Progenitor cell of endocrine pancreas (in vitro differentiated cells): Measurements from ENCODE around the gene NFIB. TPM values are rescaled to one million over a fixed set of nuclear protein-coding genes. Genes with fewer than 3 reads are reported as not detected.

Source experiments
- DNase-seq: peaks from one replicate; pipeline ENCODE4 v3.0.0; 2021; ENCODE audit warnings: low spot score; ENCODE audit not compliant: unreplicated experiment
- H3K27ac Mint-ChIP-seq: 2 replicates; pipeline ENCODE4 v1.8.0; 2021; ENCODE audit warnings: mild to moderate bottlenecking, moderate library complexity, mixed read lengths
- H3K27me3 Mint-ChIP-seq: 2 replicates; pipeline ENCODE4 v1.8.0; 2021; ENCODE audit warnings: mixed read lengths
- H3K36me3 Mint-ChIP-seq: 2 replicates; pipeline ENCODE4 v1.8.0; 2022; ENCODE audit warnings: mixed read lengths; ENCODE audit not compliant: insufficient read depth
- H3K4me1 Mint-ChIP-seq: 2 replicates; pipeline ENCODE4 v1.8.0; 2021; ENCODE audit warnings: low read depth, mixed read lengths
- H3K4me3 Mint-ChIP-seq: 2 replicates; pipeline ENCODE4 v1.8.0; 2021; ENCODE audit warnings: low read depth, mild to moderate bottlenecking, moderate library complexity, mixed read lengths
- H3K9me3 Mint-ChIP-seq: 2 replicates; pipeline ENCODE4 v1.8.0; 2021; ENCODE audit warnings: low read depth, mixed read lengths
- total RNA-seq: library from RNA; stranded (reverse); gene quantifications from 2 replicates; pipeline ENCODE4 v1.2.1, GENCODE V29; 2021
- TF ChIP-seq, protein P1 (sequence below): fragments of 200-600 bp; sonication (generic); IDR thresholded peaks from one replicate; pipeline ENCODE4 v1.5.0; 2021; ENCODE audit warnings: antibody characterized with exemption, mild to moderate bottlenecking; ENCODE audit not compliant: unreplicated experiment

Gene NFIB
- total RNA-seq, 1 donor from 2014 or later: 15.5 TPM

DNA sequence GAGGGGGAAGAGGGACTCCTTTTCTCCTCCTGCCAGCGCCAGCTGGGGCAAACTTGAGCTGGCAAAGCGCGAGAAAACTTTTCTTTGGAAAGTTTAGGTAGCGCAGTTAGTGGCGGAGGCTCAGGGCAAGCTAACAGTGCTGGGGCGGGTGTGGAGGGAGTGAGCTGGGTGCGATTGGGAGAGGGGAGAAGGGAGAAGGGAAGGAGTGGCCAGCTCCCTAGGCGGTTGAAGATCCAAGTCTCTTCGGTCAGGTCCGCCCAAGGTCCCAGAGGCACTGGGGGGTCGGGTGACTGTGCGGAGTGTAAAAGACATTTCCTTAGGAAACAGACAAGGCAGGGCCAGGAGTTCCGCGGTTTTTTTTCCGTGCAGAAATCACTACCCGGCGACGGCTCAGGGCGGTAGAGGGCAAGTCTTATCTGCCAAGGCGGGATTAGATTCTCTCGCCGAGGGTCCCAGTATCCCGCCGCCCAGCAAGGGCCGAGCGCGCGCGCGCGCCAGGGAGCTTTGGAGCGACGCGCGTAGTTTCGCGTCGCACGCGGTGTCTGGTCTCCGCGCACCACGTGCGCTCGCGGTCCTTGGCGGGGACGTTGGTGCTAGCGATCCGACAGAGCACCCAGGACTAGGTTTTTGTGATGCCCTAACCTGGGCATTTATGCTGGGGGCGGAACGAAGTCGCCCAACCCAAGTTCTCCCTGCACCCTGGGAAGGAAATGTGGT is 33.6 kb upstream of the NFIB start:
- H3K36me3 Mint-ChIP-seq: no peaks in the 10 kb centered on the region
- no peaks in the 10 kb centered on the region for H3K9me3 Mint-ChIP-seq
- TF ChIP-seq, protein P1, sequence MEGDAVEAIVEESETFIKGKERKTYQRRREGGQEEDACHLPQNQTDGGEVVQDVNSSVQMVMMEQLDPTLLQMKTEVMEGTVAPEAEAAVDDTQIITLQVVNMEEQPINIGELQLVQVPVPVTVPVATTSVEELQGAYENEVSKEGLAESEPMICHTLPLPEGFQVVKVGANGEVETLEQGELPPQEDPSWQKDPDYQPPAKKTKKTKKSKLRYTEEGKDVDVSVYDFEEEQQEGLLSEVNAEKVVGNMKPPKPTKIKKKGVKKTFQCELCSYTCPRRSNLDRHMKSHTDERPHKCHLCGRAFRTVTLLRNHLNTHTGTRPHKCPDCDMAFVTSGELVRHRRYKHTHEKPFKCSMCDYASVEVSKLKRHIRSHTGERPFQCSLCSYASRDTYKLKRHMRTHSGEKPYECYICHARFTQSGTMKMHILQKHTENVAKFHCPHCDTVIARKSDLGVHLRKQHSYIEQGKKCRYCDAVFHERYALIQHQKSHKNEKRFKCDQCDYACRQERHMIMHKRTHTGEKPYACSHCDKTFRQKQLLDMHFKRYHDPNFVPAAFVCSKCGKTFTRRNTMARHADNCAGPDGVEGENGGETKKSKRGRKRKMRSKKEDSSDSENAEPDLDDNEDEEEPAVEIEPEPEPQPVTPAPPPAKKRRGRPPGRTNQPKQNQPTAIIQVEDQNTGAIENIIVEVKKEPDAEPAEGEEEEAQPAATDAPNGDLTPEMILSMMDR: no peak
- no peak overlapping the region for H3K27ac Mint-ChIP-seq
- H3K27me3 Mint-ChIP-seq: peaks cover 5% of the 10 kb centered on the region
- H3K4me3 Mint-ChIP-seq: peak overlapping the region; percentile 59
- H3K4me1 Mint-ChIP-seq: peaks cover 35% of the 10 kb centered on the region
- DNase-seq: no peak

DNA sequence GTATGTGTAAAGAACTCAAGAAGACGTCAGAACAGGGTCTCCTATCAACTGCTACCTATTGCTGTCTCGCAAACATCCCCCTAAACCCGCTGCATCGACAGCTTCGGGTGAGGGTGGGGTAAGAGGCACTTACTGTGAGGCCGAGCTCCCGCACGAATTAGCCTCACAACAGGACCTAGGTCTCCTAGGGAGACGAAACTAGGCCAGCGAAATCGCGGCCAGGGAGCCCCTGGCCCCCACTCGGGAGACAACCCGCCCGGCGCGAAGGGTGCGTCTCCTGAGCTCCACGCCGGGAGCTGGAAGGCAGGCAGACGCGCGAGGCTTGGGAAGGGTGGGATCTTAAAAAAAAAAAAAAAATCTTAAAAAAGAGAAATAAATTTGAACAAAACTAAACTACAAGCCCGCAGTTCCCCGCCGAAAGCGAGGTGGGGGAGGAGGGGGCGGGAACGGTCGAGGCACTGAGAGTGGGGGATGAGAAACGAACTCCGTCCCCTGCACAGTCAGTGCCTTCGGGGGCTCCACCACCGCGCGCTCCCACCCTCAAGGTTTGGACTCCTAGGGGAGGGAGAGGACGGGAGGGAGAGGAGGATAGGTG is 33.0 kb upstream of the NFIB start:
- Mint-ChIP-seq H3K36me3 (no peaks in the 10 kb centered on the region), H3K4me3 (peak overlapping the region; percentile 59), H3K27me3 (no peaks in the 10 kb centered on the region), H3K27ac (peak overlapping the region; percentile 76), H3K9me3 (no peaks in the 10 kb centered on the region), H3K4me1 (peaks cover 35% of the 10 kb centered on the region)
- TF ChIP-seq, protein P1: no peak
- no peak for DNase-seq

DNA sequence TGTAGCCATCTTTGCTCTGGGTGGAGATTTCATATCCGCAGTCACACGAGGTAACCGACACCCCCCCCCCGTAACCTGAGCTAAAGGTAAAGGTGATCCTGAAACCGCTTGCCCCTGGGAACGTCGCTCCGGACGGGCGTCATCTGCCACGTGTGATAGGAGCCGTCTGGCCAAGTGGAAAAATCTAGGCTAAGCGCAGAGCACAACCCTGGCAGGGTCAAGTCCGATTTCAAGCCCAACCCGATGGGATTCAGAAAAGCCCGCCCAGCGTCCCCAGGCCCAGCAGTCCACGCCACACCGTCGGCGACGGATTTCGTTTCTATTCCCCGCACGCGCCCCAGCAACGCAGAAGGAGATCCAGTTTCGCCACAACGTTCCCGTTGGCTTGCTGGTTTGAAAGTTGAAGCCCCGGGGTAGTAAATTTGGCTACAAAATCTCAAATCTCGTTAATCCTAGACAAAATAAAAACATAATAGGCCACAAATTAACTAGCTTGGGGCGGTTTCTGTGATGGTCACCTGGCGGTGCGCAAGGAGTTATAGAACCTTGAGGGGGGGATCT is 32.4 kb upstream of the NFIB start:
- Mint-ChIP-seq H3K4me1 (peaks cover 35% of the 10 kb centered on the region), H3K9me3 (no peaks in the 10 kb centered on the region), H3K4me3 (peak overlapping the region; percentile 54), H3K27me3 (no peaks in the 10 kb centered on the region), H3K36me3 (no peaks in the 10 kb centered on the region), H3K27ac (peak overlapping the region; percentile 76)
- no peak for DNase-seq
- TF ChIP-seq, protein P1: no peak

DNA sequence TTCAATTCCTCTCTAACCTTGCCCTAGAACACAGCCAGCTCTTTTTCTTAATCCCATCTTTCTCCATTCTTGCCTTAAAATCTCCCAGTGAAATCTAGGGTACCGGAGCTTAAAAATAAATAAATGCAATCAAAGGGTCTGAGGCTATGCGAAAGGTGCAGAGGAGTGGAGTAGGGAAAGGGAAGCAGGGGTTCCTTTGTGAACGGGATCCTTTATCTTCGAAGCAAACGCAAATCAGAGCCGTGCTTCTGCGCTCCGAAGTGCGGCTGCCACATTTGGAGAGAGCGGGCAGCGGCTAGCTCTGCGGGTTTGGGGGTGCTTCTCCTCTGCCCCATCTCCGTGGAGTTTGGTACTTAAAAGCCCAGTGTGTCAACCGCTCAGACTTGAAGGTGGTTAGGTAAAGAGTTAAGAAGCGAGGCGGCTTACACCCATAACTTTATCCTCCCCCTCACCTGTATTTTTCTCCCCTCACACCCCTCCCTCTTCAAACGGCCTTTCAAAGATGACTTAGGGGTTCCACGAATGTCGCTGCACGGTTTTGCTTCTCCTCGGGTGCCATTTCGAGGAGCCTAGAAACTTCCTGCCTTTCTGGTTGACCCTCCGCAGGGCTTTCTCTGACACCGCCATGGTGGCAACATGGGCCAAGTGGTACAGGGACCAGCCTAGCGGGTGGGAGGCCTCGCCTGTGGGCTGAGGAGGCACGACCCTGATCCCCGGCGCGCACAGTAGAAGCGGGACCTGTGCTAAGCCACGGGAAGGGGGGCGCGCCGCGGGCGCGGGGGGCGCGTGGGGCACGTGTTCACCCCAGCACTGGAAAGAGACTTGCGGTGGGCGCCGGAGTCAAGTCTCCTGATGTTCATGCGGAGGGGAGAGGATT is 31.7 kb upstream of the NFIB start:
- Mint-ChIP-seq H3K4me3 (peak overlapping the region; percentile 43), H3K4me1 (peaks cover 35% of the 10 kb centered on the region), H3K36me3 (no peaks in the 10 kb centered on the region), H3K27me3 (no peaks in the 10 kb centered on the region), H3K27ac (no peak overlapping the region), H3K9me3 (no peaks in the 10 kb centered on the region)
- no peak for DNase-seq
- TF ChIP-seq, protein P1: no peak

DNA sequence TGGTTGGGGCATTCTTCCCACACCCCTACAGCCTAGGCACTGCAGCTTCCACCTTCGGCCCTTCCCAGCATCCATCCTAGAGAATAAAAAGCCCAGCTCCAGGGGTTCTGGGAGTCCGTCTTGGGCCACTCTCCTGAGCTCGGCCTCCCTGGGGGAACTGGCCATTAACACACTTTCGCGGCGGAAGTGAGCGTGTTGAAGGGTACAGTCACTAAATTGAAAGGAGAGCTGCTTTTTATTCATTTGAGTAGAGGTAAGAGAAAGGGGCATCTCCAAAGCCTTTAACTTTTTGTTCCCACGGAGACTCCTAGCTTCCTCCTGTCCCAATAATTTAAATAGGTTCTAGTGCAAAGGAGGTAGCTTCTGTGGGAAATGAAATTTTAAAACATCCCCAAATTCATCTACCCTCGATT is 31.0 kb upstream of the NFIB start:
- DNase-seq: no peak
- TF ChIP-seq, protein P1: no peak
- Mint-ChIP-seq H3K4me1 (peaks cover 33% of the 10 kb centered on the region), H3K9me3 (no peaks in the 10 kb centered on the region), H3K4me3 (peak overlapping the region; percentile 43), H3K27ac (no peak overlapping the region), H3K27me3 (peaks cover 3% of the 10 kb centered on the region), H3K36me3 (no peaks in the 10 kb centered on the region)
